ENCODE data around the gene THAP12. TPM values are rescaled to one million over a fixed set of nuclear protein-coding genes. Genes with fewer than 3 reads are reported as not detected.
A peak's percentile ranks its signal among the peaks of the same experiment; 100 is the strongest.

The THAP12 gene
- total and polyA plus RNA-seq, 10 of the 15 experiments (the other 5 are each of a cell fraction or from before 2014, with no cell fraction given) = 12.6 to 45.6 (median 22.3) TPM

DNA sequence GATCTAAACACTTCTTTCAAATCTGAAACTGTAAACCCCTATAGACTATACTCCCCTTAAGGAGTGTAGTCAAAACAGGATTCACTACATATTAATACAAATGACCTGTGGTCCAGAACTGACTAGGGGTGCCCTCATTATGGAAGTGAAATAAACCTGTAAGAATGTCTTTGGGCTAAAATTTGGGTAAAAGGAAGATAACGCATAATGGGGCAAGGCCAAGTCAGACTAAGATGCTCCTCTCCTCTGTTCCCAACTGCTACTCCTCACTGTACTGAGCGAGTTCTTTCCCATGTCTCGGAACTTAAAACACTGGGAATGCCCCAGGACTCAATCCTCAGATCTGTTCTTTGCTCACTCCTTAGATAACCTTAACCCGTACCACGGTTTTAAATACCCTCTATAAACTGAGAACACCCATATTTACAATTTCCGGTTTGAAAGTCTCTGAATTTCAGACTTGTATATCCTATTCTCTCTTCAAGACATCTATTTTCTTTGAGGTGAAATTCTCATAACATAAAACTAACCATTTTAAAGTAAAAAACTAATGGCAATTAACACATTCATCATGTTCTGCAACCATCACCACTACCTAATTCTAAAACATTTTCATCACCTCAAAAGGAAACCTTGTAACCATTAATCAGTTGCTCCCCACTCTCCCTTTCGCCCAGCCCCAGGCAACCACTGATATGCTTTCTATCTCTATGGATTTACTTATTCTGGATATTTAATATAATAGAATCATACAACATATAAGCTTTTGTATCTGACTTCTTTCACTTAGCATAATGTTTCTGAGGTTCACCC is 4.0 kb downstream of the THAP12 start (continued):
- TF ChIP-seq HSF1 (IDR thresholded peaks at IDR 0.05; ENCODE audit: low read depth, low read length) (no peak), FOXM1 (IDR thresholded peaks at IDR 0.05; ENCODE audit: low read depth, low read length) (peak; percentile 79; the same call in 1 of the 2 replicates), SREBF2 (IDR thresholded peaks at IDR 0.05; ENCODE audit: low read length) (no peak), PAX8 (IDR thresholded peaks at IDR 0.05) (no peak), SUPT20H (IDR thresholded peaks at IDR 0.05; ENCODE audit: borderline replicate concordance, control insufficient read depth, low read depth, low read length) (no peak), IRF3 (IDR thresholded peaks at IDR 0.05) (no peak), MEF2B (IDR thresholded peaks at IDR 0.05; ENCODE audit: partially characterized antibody, poor library complexity, severe bottlenecking) (no peak), RCOR1 (conservative IDR thresholded peaks at IDR 0.05; ENCODE audit: low read depth, low read length) (no peak), E2F8 (IDR thresholded peaks at IDR 0.05; ENCODE audit: low read depth, partially characterized antibody) (no peak), USF1 (IDR thresholded peaks at IDR 0.05; ENCODE audit: borderline replicate concordance, extremely low read length, insufficient read depth, low read depth, low read length) (no peak), E4F1 (IDR thresholded peaks at IDR 0.05; ENCODE audit: borderline replicate concordance, partially characterized antibody) (no peak)
- TF ChIP-seq, protein P1, sequence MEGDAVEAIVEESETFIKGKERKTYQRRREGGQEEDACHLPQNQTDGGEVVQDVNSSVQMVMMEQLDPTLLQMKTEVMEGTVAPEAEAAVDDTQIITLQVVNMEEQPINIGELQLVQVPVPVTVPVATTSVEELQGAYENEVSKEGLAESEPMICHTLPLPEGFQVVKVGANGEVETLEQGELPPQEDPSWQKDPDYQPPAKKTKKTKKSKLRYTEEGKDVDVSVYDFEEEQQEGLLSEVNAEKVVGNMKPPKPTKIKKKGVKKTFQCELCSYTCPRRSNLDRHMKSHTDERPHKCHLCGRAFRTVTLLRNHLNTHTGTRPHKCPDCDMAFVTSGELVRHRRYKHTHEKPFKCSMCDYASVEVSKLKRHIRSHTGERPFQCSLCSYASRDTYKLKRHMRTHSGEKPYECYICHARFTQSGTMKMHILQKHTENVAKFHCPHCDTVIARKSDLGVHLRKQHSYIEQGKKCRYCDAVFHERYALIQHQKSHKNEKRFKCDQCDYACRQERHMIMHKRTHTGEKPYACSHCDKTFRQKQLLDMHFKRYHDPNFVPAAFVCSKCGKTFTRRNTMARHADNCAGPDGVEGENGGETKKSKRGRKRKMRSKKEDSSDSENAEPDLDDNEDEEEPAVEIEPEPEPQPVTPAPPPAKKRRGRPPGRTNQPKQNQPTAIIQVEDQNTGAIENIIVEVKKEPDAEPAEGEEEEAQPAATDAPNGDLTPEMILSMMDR (IDR thresholded peaks at IDR 0.05 in 2 of 3, conservative IDR thresholded peaks at IDR 0.05 in 1 of 3; ENCODE audit: control insufficient read depth in 2 of 3, extremely low read depth in 1 of 3, insufficient read depth in 1 of 3, low read depth in 3 of 3, low read length in 3 of 3) = no peak
- TF ChIP-seq, protein P2, sequence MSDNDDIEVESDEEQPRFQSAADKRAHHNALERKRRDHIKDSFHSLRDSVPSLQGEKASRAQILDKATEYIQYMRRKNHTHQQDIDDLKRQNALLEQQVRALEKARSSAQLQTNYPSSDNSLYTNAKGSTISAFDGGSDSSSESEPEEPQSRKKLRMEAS (IDR thresholded peaks at IDR 0.05; ENCODE audit: low read depth, low read length) = no peak
- TF ChIP-seq, protein P3, sequence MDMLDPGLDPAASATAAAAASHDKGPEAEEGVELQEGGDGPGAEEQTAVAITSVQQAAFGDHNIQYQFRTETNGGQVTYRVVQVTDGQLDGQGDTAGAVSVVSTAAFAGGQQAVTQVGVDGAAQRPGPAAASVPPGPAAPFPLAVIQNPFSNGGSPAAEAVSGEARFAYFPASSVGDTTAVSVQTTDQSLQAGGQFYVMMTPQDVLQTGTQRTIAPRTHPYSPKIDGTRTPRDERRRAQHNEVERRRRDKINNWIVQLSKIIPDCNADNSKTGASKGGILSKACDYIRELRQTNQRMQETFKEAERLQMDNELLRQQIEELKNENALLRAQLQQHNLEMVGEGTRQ (IDR thresholded peaks at IDR 0.05; ENCODE audit: borderline replicate concordance, low read depth, low read length) = no peak

Measured in GM12878 (cell line).